Vagina (tissue), 2 donors: ENCODE results near the gene OR1M1.

Experiments used
- POLR2A ChIP-seq, 2 donors: fragments of 450-650 bp; IDR thresholded peaks; one replicate each; pipeline ENCODE4 v1.6.1; 2017; ENCODE audit warnings: antibody characterized with exemption in 2 of 2, mild to moderate bottlenecking in 2 of 2, moderate library complexity in 2 of 2
- POLR2AphosphoS5 ChIP-seq, 2 donors: sonication (generic); formaldehyde crosslinking; IDR thresholded peaks; one replicate each; pipeline ENCODE4 v1.9.0; 2017; ENCODE audit warnings: antibody characterized with exemption in 2 of 2, mild to moderate bottlenecking in 2 of 2, low read depth in 1 of 2; ENCODE audit not compliant: insufficient read depth in 1 of 2
- TF ChIP-seq, protein P1 (sequence below), 3 experiments: fragments of 450-650 bp in 2 of 3; fragments of 200-600 bp in 1 of 3; sonication (generic) in 1 of 3; IDR thresholded peaks; one replicate each; pipeline ENCODE4 v1.5.1; 2017 to 2019; ENCODE audit warnings: antibody characterized with exemption in 3 of 3, mild to moderate bottlenecking in 2 of 3, moderate library complexity in 2 of 3

DNA sequence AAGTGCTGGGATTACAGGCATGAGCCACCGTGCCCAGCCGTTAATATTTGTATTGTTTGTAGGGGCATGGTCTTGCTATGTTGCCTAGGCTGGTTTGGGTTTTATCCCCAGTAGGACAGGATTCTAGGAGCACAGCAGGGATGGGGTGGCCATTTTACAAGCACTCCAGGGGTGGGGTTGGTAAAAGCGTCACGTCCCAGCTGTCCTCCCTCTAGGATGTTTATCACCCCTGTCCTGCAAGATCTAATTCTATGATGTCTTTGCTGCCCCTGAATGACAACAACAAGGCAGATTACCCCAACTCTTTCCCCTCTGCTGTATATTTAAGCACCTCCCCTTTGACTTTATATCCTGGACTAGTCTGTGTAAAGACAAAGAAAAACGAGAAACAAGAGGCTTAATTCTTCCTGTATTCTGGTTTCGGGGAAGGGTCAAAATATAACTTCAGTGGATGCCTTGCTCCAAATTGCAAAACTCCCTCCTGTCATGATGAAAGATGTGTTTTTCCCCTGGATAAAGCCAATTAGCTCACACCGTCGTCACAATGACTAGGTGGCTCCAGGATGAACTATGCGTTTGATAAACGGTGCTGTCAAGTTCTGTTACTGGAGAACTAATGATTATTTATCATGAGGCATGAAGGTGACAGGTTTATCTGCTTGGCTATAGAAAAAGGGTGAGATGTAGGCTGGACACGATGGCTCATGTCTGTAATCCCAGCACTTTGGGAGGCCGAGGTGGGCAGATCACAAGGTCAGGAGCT is 27.8 kb upstream of the OR1M1 start:
- TF ChIP-seq, protein P1, sequence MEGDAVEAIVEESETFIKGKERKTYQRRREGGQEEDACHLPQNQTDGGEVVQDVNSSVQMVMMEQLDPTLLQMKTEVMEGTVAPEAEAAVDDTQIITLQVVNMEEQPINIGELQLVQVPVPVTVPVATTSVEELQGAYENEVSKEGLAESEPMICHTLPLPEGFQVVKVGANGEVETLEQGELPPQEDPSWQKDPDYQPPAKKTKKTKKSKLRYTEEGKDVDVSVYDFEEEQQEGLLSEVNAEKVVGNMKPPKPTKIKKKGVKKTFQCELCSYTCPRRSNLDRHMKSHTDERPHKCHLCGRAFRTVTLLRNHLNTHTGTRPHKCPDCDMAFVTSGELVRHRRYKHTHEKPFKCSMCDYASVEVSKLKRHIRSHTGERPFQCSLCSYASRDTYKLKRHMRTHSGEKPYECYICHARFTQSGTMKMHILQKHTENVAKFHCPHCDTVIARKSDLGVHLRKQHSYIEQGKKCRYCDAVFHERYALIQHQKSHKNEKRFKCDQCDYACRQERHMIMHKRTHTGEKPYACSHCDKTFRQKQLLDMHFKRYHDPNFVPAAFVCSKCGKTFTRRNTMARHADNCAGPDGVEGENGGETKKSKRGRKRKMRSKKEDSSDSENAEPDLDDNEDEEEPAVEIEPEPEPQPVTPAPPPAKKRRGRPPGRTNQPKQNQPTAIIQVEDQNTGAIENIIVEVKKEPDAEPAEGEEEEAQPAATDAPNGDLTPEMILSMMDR (IDR thresholded peaks at IDR 0.05): no peak
- TF ChIP-seq POLR2A (IDR thresholded peaks at IDR 0.05): no peak
- TF ChIP-seq POLR2AphosphoS5 (IDR thresholded peaks at IDR 0.05; ENCODE audit: insufficient read depth in 1 of 2, low read depth in 1 of 2): no peak
